GM12865 (cell line): Measurements from ENCODE around the gene RBMS3.

Experiments
- DNase-seq: peaks from one replicate; pipeline ENCODE4 v3.0.0; 2010; ENCODE audit warnings: low read depth
- H3K4me3 ChIP-seq: 2 replicates; pipeline ENCODE4 v1.5.1; 2011; ENCODE audit warnings: mild to moderate bottlenecking, low read depth, low read length, control low read depth
- CTCF ChIP-seq: IDR thresholded peaks from 2 replicates; pipeline ENCODE4 v1.5.1; 2011; ENCODE audit warnings: low read length, control low read depth, low read depth, inconsistent platforms; ENCODE audit not compliant: insufficient read depth; ENCODE audit errors: missing control alignments

RBMS3 gene

GRCh38 chr3:29644261-29644660 is 363.4 kb downstream of the RBMS3 start:
- no peak for TF ChIP-seq CTCF
- no peak for DNase-seq
- no peak overlapping the region for H3K4me3 ChIP-seq

GRCh38 chr3:29644956-29645636 is 364.2 kb downstream of the RBMS3 start:
- DNase-seq = no peak
- no peak overlapping the region for H3K4me3 ChIP-seq
- TF ChIP-seq CTCF = no peak

GRCh38 chr3:29646043-29646442 is 365.2 kb downstream of the RBMS3 start:
- TF ChIP-seq CTCF = no peak
- no peak overlapping the region for H3K4me3 ChIP-seq
- no peak for DNase-seq

GRCh38 chr3:29649815-29650547 is 369.1 kb downstream of the RBMS3 start:
- TF ChIP-seq CTCF = no peak
- peak; percentile 67 for DNase-seq
- H3K4me3 ChIP-seq = no peak overlapping the region

GRCh38 chr3:29653680-29654079 is 372.8 kb downstream of the RBMS3 start:
- no peak for TF ChIP-seq CTCF
- no peak for DNase-seq

GRCh38 chr3:29655015-29655747 is 374.3 kb downstream of the RBMS3 start:
- DNase-seq = no peak
- no peak overlapping the region for H3K4me3 ChIP-seq
- no peak for TF ChIP-seq CTCF

More at GRCh38 chr3:29653680-29654079, 372.8 kb downstream of the RBMS3 start:
- H3K4me3 ChIP-seq = no peak overlapping the region
